ENCODE results near the gene CRYZL1. TPM values are rescaled to one million over a fixed set of nuclear protein-coding genes. Genes with fewer than 3 reads are reported as not detected.

The CRYZL1 gene
- polyA plus RNA-seq, 1 donor (not counting 4 experiments of a cell fraction or from before 2014, with no cell fraction given): 48.9 TPM

DNA sequence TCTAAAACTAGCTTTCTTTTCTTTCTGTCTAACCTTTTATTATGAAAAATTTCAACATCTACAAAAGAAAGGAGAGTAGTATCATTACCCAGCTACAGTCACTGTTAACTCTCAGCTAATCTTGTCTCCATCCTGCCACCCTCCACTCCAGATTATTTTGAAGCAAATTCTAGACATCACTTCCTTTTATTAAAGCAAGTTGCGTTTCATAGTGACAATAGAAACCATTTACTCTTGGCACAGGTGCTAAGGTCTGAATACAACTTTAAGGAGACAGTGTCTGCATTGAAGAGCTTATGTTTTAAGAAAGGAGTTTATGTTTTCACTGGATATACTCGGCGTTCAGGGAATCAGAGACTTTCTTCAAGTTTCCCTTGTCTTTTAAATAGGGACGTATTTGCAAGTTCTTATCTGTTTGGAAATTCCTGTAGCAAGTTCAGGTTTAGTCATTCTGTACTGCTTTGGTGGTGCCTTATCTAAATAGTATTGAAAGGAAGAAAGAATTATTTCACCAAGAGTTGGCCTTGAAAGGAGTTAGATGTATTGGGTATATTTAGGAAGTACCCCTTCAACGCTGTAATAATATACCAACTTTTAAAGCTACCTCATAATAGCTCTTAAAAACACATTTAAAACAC lies 43.5 kb upstream of the CRYZL1 start:
- H3K4me1 ChIP-seq (ENCODE audit: control insufficient read depth, extremely low read depth, insufficient read depth, low read length): peaks cover 42% of the 10 kb centered on the region

DNA sequence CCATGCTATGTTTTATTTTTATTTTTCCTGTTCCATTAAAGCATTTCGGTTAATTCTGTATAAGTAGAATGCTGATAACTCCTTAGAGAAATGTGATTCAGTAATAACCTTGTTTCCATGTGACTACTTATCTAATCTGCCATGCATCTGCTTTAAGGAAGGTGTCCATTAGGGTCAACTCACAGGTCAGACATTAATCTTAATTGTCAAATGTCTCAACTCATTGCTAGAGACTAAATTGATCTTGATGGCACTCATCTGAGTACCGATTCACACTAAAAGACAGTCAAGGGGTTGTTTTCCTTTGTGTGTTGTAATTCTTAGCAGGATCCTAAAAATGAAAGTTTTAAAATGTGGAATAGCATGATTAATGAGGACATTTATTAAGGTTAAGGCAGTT lies 42.5 kb upstream of the CRYZL1 start:
- Histone ChIP-seq H3K9me3 (ENCODE audit: control insufficient read depth, low read depth, low read length) (no peaks in the 10 kb centered on the region), H3K36me3 (ENCODE audit: control insufficient read depth in 2 of 2, extremely low read depth in 1 of 2, insufficient read depth in 2 of 2, low read length in 2 of 2) (no peaks in the 10 kb centered on the region), H3K4me3 (ENCODE audit: control insufficient read depth in 2 of 3, extremely low read depth in 1 of 3, insufficient read depth in 2 of 3, low read depth in 1 of 3, low read length in 3 of 3) (peak overlapping the region in 2 of 3 experiments; percentile 45 to 61), H3K27ac (ENCODE audit: control insufficient read depth, insufficient read depth, low read length) (peak overlapping the region; percentile 94), H4K20me1 (ENCODE audit: control insufficient read depth, extremely low read depth, insufficient read depth, low read length) (no peaks in the 10 kb centered on the region), H3K79me2 (ENCODE audit: control insufficient read depth, insufficient read depth, low read length) (peaks cover 72% of the 10 kb centered on the region), H3K9ac (ENCODE audit: control insufficient read depth, extremely low read depth, insufficient read depth, low read length) (peak overlapping the region; percentile 70), H2AFZ (ENCODE audit: control insufficient read depth, low read length) (no peak overlapping the region), H3K4me2 (ENCODE audit: control insufficient read depth, extremely low read depth, insufficient read depth, low read depth, low read length) (peak overlapping the region; percentile 97), H3K27me3 (ENCODE audit: control insufficient read depth, extremely low read depth, insufficient read depth, low read length) (no peaks in the 10 kb centered on the region), H3K9me1 (ENCODE audit: control insufficient read depth, extremely low read depth, insufficient read depth, low read length) (no peaks in the 10 kb centered on the region), H3K4me1 (ENCODE audit: control insufficient read depth, extremely low read depth, insufficient read depth, low read length) (peaks cover 44% of the 10 kb centered on the region)
- FAIRE-seq: no peak
- TF ChIP-seq, protein P1, sequence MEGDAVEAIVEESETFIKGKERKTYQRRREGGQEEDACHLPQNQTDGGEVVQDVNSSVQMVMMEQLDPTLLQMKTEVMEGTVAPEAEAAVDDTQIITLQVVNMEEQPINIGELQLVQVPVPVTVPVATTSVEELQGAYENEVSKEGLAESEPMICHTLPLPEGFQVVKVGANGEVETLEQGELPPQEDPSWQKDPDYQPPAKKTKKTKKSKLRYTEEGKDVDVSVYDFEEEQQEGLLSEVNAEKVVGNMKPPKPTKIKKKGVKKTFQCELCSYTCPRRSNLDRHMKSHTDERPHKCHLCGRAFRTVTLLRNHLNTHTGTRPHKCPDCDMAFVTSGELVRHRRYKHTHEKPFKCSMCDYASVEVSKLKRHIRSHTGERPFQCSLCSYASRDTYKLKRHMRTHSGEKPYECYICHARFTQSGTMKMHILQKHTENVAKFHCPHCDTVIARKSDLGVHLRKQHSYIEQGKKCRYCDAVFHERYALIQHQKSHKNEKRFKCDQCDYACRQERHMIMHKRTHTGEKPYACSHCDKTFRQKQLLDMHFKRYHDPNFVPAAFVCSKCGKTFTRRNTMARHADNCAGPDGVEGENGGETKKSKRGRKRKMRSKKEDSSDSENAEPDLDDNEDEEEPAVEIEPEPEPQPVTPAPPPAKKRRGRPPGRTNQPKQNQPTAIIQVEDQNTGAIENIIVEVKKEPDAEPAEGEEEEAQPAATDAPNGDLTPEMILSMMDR (optimal IDR thresholded peaks at IDR 0.05 in 1 of 3, IDR thresholded peaks at IDR 0.05 in 1 of 3, conservative IDR thresholded peaks at IDR 0.05 in 1 of 3; ENCODE audit: extremely low read depth in 1 of 3, insufficient read depth in 2 of 3, low read length in 3 of 3): no peak
- no peak for TF ChIP-seq EZH2 (IDR thresholded peaks at IDR 0.05; ENCODE audit: low read length)
- dilution Hi-C loops (cut with MboI; ENCODE audit: extremely low pct_ligation_motif_present, low sequenced_read_pairs): no loop called here
- no peak for DNase-seq (ENCODE audit: low read depth, low spot score)

More for the DNA sequence above, 43.5 kb upstream of the CRYZL1 start:
- DNase-seq (ENCODE audit: low read depth, low spot score) (no peak), FAIRE-seq (no peak)
- dilution Hi-C loops (cut with MboI; ENCODE audit: extremely low pct_ligation_motif_present, low sequenced_read_pairs): no loop called here
- Histone ChIP-seq H3K4me2 (ENCODE audit: control insufficient read depth, extremely low read depth, insufficient read depth, low read depth, low read length) (peak overlapping the region; percentile 97), H2AFZ (ENCODE audit: control insufficient read depth, low read length) (peak overlapping the region; percentile 10), H3K36me3 (ENCODE audit: control insufficient read depth in 2 of 2, extremely low read depth in 1 of 2, insufficient read depth in 2 of 2, low read length in 2 of 2) (no peaks in the 10 kb centered on the region), H3K79me2 (ENCODE audit: control insufficient read depth, insufficient read depth, low read length) (peaks cover 70% of the 10 kb centered on the region), H3K9me1 (ENCODE audit: control insufficient read depth, extremely low read depth, insufficient read depth, low read length) (no peaks in the 10 kb centered on the region), H3K9ac (ENCODE audit: control insufficient read depth, extremely low read depth, insufficient read depth, low read length) (peak overlapping the region; percentile 70), H3K4me3 (ENCODE audit: control insufficient read depth in 2 of 3, extremely low read depth in 1 of 3, insufficient read depth in 2 of 3, low read depth in 1 of 3, low read length in 3 of 3) (peak overlapping the region in 2 of 3 experiments; percentile 52 to 57), H3K27me3 (ENCODE audit: control insufficient read depth, extremely low read depth, insufficient read depth, low read length) (no peaks in the 10 kb centered on the region), H3K9me3 (ENCODE audit: control insufficient read depth, low read depth, low read length) (no peaks in the 10 kb centered on the region), H3K27ac (ENCODE audit: control insufficient read depth, insufficient read depth, low read length) (peak overlapping the region; percentile 94), H4K20me1 (ENCODE audit: control insufficient read depth, extremely low read depth, insufficient read depth, low read length) (no peaks in the 10 kb centered on the region)
- TF ChIP-seq EZH2 (IDR thresholded peaks at IDR 0.05; ENCODE audit: low read length): no peak
- TF ChIP-seq, protein P1 (optimal IDR thresholded peaks at IDR 0.05 in 1 of 3, IDR thresholded peaks at IDR 0.05 in 1 of 3, conservative IDR thresholded peaks at IDR 0.05 in 1 of 3; ENCODE audit: extremely low read depth in 1 of 3, insufficient read depth in 2 of 3, low read length in 3 of 3): no peak
